OCI-LY1 (cell line): ENCODE measurements around the gene BEST3.
"Not testable (repeated sequence)": the region's sequence is repeated elsewhere in the genome, so short reads cannot be mapped to it uniquely, and the experiment has no call there.

ENCODE experiments used
- H2AFZ ChIP-seq: fragments of 200-600 bp; sonication (generic), shearing (Covaris generic); 2 replicates; pipeline ENCODE4 v1.6.0; 2014; ENCODE audit warnings: antibody characterized with exemption, mild to moderate bottlenecking, low read length
- H3F3A ChIP-seq: fragments of 200-600 bp; sonication (generic), shearing (Covaris generic); 2 replicates; pipeline ENCODE4 v1.6.0; 2014; ENCODE audit warnings: mild to moderate bottlenecking, antibody characterized with exemption, low read length, moderate library complexity; ENCODE audit not compliant: insufficient read depth
- H3K27ac ChIP-seq: fragments of 200-600 bp; sonication (generic); 2 replicates; pipeline ENCODE4 v1.5.1; 2014; ENCODE audit warnings: low read length, mixed run types, mild to moderate bottlenecking, low read depth; ENCODE audit not compliant: poor library complexity, severe bottlenecking
- H3K27me3 ChIP-seq: fragments of 200-600 bp; sonication (generic); 2 replicates; pipeline ENCODE4 v1.6.0; 2014; ENCODE audit warnings: antibody characterized with exemption, mild to moderate bottlenecking, low read length, moderate library complexity; ENCODE audit not compliant: insufficient read depth
- H3K36me3 ChIP-seq: fragments of 200-600 bp; sonication (generic); 2 replicates; pipeline ENCODE4 v1.6.1; 2014; ENCODE audit warnings: mild to moderate bottlenecking, antibody characterized with exemption, low read length, moderate library complexity, mixed read lengths; ENCODE audit not compliant: insufficient read depth
- H3K4me1 ChIP-seq: fragments of 200-600 bp; sonication (generic); 2 replicates; pipeline ENCODE4 v1.5.1; 2014; ENCODE audit warnings: mild to moderate bottlenecking, low read length, moderate library complexity; ENCODE audit not compliant: insufficient read depth, severe bottlenecking
- H3K4me2 ChIP-seq: fragments of 200-600 bp; sonication (generic), shearing (Covaris generic); 2 replicates; pipeline ENCODE4 v1.6.1; 2014; ENCODE audit warnings: low read length
- H3K4me3 ChIP-seq: fragments of 200-600 bp; sonication (generic); 2 replicates; pipeline ENCODE4 v1.5.1; 2014; ENCODE audit warnings: low read length, low read depth, mild to moderate bottlenecking, mixed read lengths; ENCODE audit not compliant: poor library complexity, severe bottlenecking
- H3K79me2 ChIP-seq: fragments of 200-600 bp; shearing (Covaris generic); 2 replicates; pipeline ENCODE4 v1.6.1; 2016; ENCODE audit warnings: mixed run types, low read length, mixed read lengths; ENCODE audit not compliant: insufficient read depth
- H3K9ac ChIP-seq: fragments of 200-600 bp; sonication (generic), shearing (Covaris generic); 2 replicates; pipeline ENCODE4 v1.6.1; 2014; ENCODE audit warnings: mild to moderate bottlenecking, low read length, mixed read lengths
- H3K9me2 ChIP-seq: fragments of 200-600 bp; sonication (generic), shearing (Covaris generic); 2 replicates; pipeline ENCODE4 v1.6.1; 2014; ENCODE audit warnings: low read depth, mild to moderate bottlenecking, low read length, mixed read lengths
- H3K9me3 ChIP-seq: fragments of 200-600 bp; shearing (Covaris generic); 2 replicates; pipeline ENCODE4 v1.6.1; 2014; ENCODE audit warnings: low read length, mixed read lengths
- H4K20me1 ChIP-seq: fragments of 200-600 bp; sonication (generic), shearing (Covaris generic); 2 replicates; pipeline ENCODE4 v1.6.0; 2016; ENCODE audit warnings: mild to moderate bottlenecking, low read length; ENCODE audit not compliant: insufficient read depth
- EZH2 ChIP-seq: fragments of 200-600 bp; sonication (generic), shearing (Covaris generic); IDR thresholded peaks from 2 replicates; pipeline ENCODE4 v1.8.0; 2017; ENCODE audit warnings: borderline replicate concordance, mixed run types, mild to moderate bottlenecking, antibody characterized with exemption, low read length, moderate library complexity, mixed read lengths
- TF ChIP-seq, protein P1 (sequence below): fragments of 200-600 bp; sonication (generic), shearing (Covaris generic); IDR thresholded peaks from 2 replicates; pipeline ENCODE4 v1.5.1; 2017; ENCODE audit warnings: mild to moderate bottlenecking, antibody characterized with exemption, low read length, moderate library complexity, mixed read lengths

The BEST3 gene

DNA sequence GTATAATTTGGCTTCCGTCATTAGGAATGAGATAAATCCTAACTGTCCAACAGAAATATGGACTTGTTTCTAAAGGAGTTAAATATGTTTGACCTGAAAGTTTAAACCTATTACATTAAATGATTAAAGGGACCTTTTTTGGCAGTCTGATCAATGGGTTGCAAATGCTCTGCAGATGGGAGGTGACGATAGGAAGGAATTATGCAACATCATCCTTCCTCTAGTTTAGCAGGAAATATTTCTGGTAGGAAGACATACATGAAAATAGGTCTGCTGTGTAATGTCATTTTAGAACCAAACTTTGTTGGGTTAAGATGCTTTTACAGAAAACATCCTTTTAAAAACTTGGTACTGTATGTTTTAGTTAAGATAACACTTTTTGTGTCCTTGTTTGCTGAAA is 91.0 kb downstream of the BEST3 start:
- Histone ChIP-seq H3K4me3 (no peak overlapping the region), H3K9me3 (no peaks in the 10 kb centered on the region), H3F3A (0 out of 2 replicates have a peak, but pooled peaks cover under 1% of the 10 kb centered on the region), H3K9me2 (no peaks in the 10 kb centered on the region), H3K4me2 (no peak overlapping the region), H3K9ac (no peak overlapping the region), H4K20me1 (no peaks in the 10 kb centered on the region), H3K79me2 (no peaks in the 10 kb centered on the region), H3K27ac (no peak overlapping the region), H3K4me1 (no peaks in the 10 kb centered on the region), H3K36me3 (peaks cover 5% of the 10 kb centered on the region), H3K27me3 (no peaks in the 10 kb centered on the region), H2AFZ (no peak overlapping the region)
- TF ChIP-seq, protein P1, sequence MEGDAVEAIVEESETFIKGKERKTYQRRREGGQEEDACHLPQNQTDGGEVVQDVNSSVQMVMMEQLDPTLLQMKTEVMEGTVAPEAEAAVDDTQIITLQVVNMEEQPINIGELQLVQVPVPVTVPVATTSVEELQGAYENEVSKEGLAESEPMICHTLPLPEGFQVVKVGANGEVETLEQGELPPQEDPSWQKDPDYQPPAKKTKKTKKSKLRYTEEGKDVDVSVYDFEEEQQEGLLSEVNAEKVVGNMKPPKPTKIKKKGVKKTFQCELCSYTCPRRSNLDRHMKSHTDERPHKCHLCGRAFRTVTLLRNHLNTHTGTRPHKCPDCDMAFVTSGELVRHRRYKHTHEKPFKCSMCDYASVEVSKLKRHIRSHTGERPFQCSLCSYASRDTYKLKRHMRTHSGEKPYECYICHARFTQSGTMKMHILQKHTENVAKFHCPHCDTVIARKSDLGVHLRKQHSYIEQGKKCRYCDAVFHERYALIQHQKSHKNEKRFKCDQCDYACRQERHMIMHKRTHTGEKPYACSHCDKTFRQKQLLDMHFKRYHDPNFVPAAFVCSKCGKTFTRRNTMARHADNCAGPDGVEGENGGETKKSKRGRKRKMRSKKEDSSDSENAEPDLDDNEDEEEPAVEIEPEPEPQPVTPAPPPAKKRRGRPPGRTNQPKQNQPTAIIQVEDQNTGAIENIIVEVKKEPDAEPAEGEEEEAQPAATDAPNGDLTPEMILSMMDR: no peak
- no peak for TF ChIP-seq EZH2

DNA sequence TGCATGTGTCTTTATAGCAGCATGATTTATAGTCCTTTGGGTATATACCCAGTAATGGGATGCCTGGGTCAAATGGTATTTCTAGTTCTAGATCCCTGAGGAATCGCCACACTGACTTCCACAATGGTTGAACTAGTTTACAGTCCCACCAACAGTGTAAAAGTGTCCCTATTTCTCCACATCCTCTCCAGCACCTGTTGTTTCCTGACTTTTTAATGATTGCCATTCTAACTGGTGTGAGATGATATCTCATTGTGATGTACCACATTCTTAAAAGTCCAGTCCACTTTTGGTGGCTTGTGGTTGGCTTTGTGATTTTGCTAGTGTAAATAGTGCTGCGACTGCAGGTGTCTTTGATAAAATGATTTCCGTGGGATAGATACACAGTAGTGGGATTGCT is 94.8 kb downstream of the BEST3 start:
- H3F3A ChIP-seq, H3K9ac ChIP-seq, H3K4me2 ChIP-seq, H3K79me2 ChIP-seq, H3K9me3 ChIP-seq, H2AFZ ChIP-seq, H3K4me1 ChIP-seq, H3K27ac ChIP-seq, H3K27me3 ChIP-seq, H3K9me2 ChIP-seq, H3K4me3 ChIP-seq, H4K20me1 ChIP-seq: not testable (repeated sequence)
- peaks cover 42% of the 10 kb centered on the region for H3K36me3 ChIP-seq
